GM12878 (cell line): ENCODE measurements around the gene ITPKB. TPM values are rescaled to one million over a fixed set of nuclear protein-coding genes. Genes with fewer than 3 reads are reported as not detected.

Source experiments
- BHLHE40 ChIP-seq, 2 experiments: fragments of 450-650 bp in 1 of 2; IDR thresholded peaks; 2 replicates each; pipeline ENCODE4 v1.6.1; 2011 to 2017; ENCODE audit warnings: low read depth in 2 of 2, borderline replicate concordance in 1 of 2, improper control_type of control experiment in 1 of 2, low read length in 1 of 2, mild to moderate bottlenecking in 1 of 2
- BRCA1 ChIP-seq: IDR thresholded peaks from 2 replicates; pipeline ENCODE4 v1.6.1; 2011; ENCODE audit warnings: low read depth, low read length, improper control_type of control experiment
- CBFB ChIP-seq: IDR thresholded peaks from 2 replicates; pipeline ENCODE4 v1.6.1; 2016; ENCODE audit warnings: antibody characterized with exemption, low read depth
- CEBPB ChIP-seq, 2 experiments: fragments of 150-350 bp in 1 of 2; IDR thresholded peaks; 2 replicates each; pipeline ENCODE4 v1.6.1; 2012 to 2014; ENCODE audit warnings: low read depth in 2 of 2, low read length in 2 of 2, borderline replicate concordance in 1 of 2, inconsistent platforms in 1 of 2
- EED ChIP-seq: sonication (generic); IDR thresholded peaks from 2 replicates; pipeline ENCODE4 v1.6.1; 2016; ENCODE audit warnings: antibody characterized with exemption, low read depth
- GABPA ChIP-seq: IDR thresholded peaks from 2 replicates; pipeline ENCODE4 v1.6.1; 2014; ENCODE audit warnings: antibody characterized with exemption, low read depth, mild to moderate bottlenecking, inconsistent platforms
- HDAC2 ChIP-seq: fragments of 200-600 bp; sonication (generic); IDR thresholded peaks from 2 replicates; pipeline ENCODE4 v1.6.1; 2017
- IKZF2 ChIP-seq, 2 experiments: fragments of 450-650 bp; IDR thresholded peaks; 2 replicates each; pipeline ENCODE4 v1.6.1; 2017; ENCODE audit warnings: mild to moderate bottlenecking in 2 of 2, moderate library complexity in 2 of 2
- JUND ChIP-seq: IDR thresholded peaks from 2 replicates; pipeline ENCODE4 v1.6.1; 2012; ENCODE audit warnings: low read depth, mild to moderate bottlenecking, low read length, improper control_type of control experiment, moderate library complexity
- NFYB ChIP-seq: IDR thresholded peaks from 2 replicates; pipeline ENCODE4 v1.6.1; 2011; ENCODE audit warnings: low read depth, mild to moderate bottlenecking, low read length, improper control_type of control experiment, moderate library complexity; ENCODE audit not compliant: insufficient read depth
- NKRF ChIP-seq: fragments of 450-650 bp; conservative IDR thresholded peaks from 2 replicates; pipeline ENCODE4 v1.6.1; 2017; ENCODE audit warnings: mild to moderate bottlenecking, moderate library complexity
- NR2F1 ChIP-seq: fragments of 450-650 bp; conservative IDR thresholded peaks from 2 replicates; pipeline ENCODE4 v1.6.1; 2017; ENCODE audit warnings: mild to moderate bottlenecking
- PAX8 ChIP-seq: fragments of 450-650 bp; IDR thresholded peaks from 2 replicates; pipeline ENCODE4 v1.6.1; 2017; ENCODE audit warnings: mild to moderate bottlenecking, moderate library complexity
- PKNOX1 ChIP-seq: fragments of 450-650 bp; IDR thresholded peaks from 2 replicates; pipeline ENCODE4 v1.6.1; 2016; ENCODE audit warnings: mild to moderate bottlenecking
- RAD21 ChIP-seq: IDR thresholded peaks from 2 replicates; pipeline ENCODE4 v1.6.1; 2011; ENCODE audit warnings: mild to moderate bottlenecking, low read depth, low read length, moderate library complexity; ENCODE audit not compliant: insufficient read depth
- RUNX3 ChIP-seq: IDR thresholded peaks from 2 replicates; pipeline ENCODE4 v1.6.1; 2012; ENCODE audit warnings: low read length, inconsistent platforms
- SIN3A ChIP-seq: IDR thresholded peaks from 2 replicates; pipeline ENCODE4 v1.6.1; 2012; ENCODE audit warnings: low read depth, low read length, improper control_type of control experiment
- SMARCA5 ChIP-seq: fragments of 450-650 bp; IDR thresholded peaks from 2 replicates; pipeline ENCODE4 v1.6.1; 2017; ENCODE audit warnings: mild to moderate bottlenecking
- SP1 ChIP-seq: IDR thresholded peaks from one replicate; pipeline ENCODE4 v1.6.1; 2011; ENCODE audit warnings: low read depth, low read length
- STAT1 ChIP-seq: fragments of 450-650 bp; conservative IDR thresholded peaks from 2 replicates; pipeline ENCODE4 v1.6.1; 2014; ENCODE audit warnings: antibody characterized with exemption, mild to moderate bottlenecking
- SUZ12 ChIP-seq: fragments of 200-600 bp; sonication (generic); IDR thresholded peaks from one replicate; pipeline ENCODE4 v1.6.1; 2018; ENCODE audit warnings: antibody characterized with exemption, mild to moderate bottlenecking; ENCODE audit not compliant: unreplicated experiment
- ZBTB11 ChIP-seq: fragments of 450-650 bp; formaldehyde crosslinking; IDR thresholded peaks from 2 replicates; pipeline ENCODE4 v1.5.0; 2022; ENCODE audit warnings: mild to moderate bottlenecking, missing genetic modification characterization
- ZNF217 ChIP-seq: fragments of 450-650 bp; IDR thresholded peaks from 2 replicates; pipeline ENCODE4 v1.6.1; 2017; ENCODE audit warnings: antibody characterized with exemption, mild to moderate bottlenecking
- ZZZ3 ChIP-seq: IDR thresholded peaks from 2 replicates; pipeline ENCODE4 v1.6.1; 2011; ENCODE audit warnings: low read depth; ENCODE audit not compliant: control insufficient read depth, insufficient read length
- polyA plus RNA-seq, 11 experiments: library from polyadenylated mRNA; depleted of rRNA in 4 of 11; unstranded in 6 of 11; stranded (reverse) in 5 of 11; fragments of >200 nt; fragmentation: Nextera tagmentation in 4 of 11; fragmentation: Illumina TruSeq in 1 of 11; extraction: Ambion mirVana in 4 of 11; extraction: Trizol in 1 of 11; gene quantifications; 1 replicate in 1 of 11; 2 replicates in 10 of 11; pipeline versions ENCODE4 v1.2.1 to v1.2.3, GENCODE V29; 2011 to 2016; ENCODE audit warnings: inconsistent platforms in 2 of 11, missing spikeins in 2 of 11, low read depth in 1 of 11
- total RNA-seq, 4 experiments: library from RNA; depleted of rRNA in 3 of 4; stranded (reverse); fragments of >200 nt in 3 of 4; fragmentation: Illumina TruSeq in 1 of 4; extraction: Trizol in 1 of 4; gene quantifications; 2 replicates each; pipeline versions ENCODE4 v1.2.1 to v1.2.3, GENCODE V29; 2013 to 2021
- TF ChIP-seq, protein P1 (sequence below): fragments of 450-650 bp; IDR thresholded peaks from 2 replicates; pipeline ENCODE4 v1.6.1; 2017; ENCODE audit warnings: borderline replicate concordance

Gene ITPKB
- total and polyA plus RNA-seq, 10 of the 15 experiments (the other 5 are each of a cell fraction or from before 2014, with no cell fraction given) = 1.3 to 38.7 (median 12.9) TPM

DNA sequence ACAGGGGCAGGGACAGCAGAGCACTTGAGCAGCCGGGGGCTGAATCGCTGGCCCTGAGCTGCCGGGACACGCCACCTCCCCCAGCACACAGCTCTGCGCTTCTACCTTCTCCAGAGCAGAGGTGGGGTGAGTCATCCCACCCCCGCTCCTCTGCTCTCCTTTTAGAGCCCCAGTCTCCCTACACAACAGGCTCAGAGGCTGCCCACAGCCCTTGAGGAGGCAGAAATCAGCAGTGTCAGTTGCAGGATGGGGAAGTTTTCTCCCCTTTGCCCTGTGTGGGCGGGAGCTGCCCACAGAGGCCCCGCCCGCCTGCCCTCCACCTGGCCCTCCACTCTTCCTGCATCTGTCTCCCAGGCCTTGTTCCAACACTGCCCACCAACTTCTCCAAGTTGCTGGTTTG lies 95.9 kb downstream of the ITPKB start (continued):
- TF ChIP-seq ZBTB11 (CRISPR knock-in tag) = no peak
- no peak for TF ChIP-seq SIN3A
- no peak for TF ChIP-seq ZZZ3
- no peak for TF ChIP-seq SUZ12
- peak; percentile 86 for TF ChIP-seq EED
- TF ChIP-seq PKNOX1 = no peak
- no peak for TF ChIP-seq SMARCA5
- TF ChIP-seq STAT1 = no peak
- TF ChIP-seq RAD21 = 0 out of 2 replicates have a peak, but pooled peaks have one; percentile 22
- TF ChIP-seq CEBPB (IDR thresholded peaks at IDR 0.05; ENCODE audit: borderline replicate concordance in 1 of 2, low read depth in 2 of 2, low read length in 2 of 2) = no peak
- no peak for TF ChIP-seq BRCA1
- TF ChIP-seq, protein P1, sequence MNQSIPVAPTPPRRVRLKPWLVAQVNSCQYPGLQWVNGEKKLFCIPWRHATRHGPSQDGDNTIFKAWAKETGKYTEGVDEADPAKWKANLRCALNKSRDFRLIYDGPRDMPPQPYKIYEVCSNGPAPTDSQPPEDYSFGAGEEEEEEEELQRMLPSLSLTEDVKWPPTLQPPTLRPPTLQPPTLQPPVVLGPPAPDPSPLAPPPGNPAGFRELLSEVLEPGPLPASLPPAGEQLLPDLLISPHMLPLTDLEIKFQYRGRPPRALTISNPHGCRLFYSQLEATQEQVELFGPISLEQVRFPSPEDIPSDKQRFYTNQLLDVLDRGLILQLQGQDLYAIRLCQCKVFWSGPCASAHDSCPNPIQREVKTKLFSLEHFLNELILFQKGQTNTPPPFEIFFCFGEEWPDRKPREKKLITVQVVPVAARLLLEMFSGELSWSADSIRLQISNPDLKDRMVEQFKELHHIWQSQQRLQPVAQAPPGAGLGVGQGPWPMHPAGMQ = no peak
- TF ChIP-seq RUNX3 = peak; percentile 54
- no peak for TF ChIP-seq CBFB
- peak; percentile 24; the same call in 1 of the 2 replicates for TF ChIP-seq JUND
- no peak for TF ChIP-seq HDAC2
- no peak for TF ChIP-seq PAX8
- peak; percentile 47 to 64; a peak in 3 of 4 replicates for TF ChIP-seq IKZF2 (IDR thresholded peaks at IDR 0.05)
- no peak for TF ChIP-seq ZNF217
- TF ChIP-seq BHLHE40 (IDR thresholded peaks at IDR 0.05; ENCODE audit: borderline replicate concordance in 1 of 2, low read depth in 2 of 2, low read length in 1 of 2) = peak; percentile 18 to 50; a peak in 3 of 4 replicates
- TF ChIP-seq NFYB = no peak
- no peak for TF ChIP-seq GABPA
- peak; percentile 90 for TF ChIP-seq NR2F1
- TF ChIP-seq NKRF = 0 out of 2 replicates have a peak, but pooled peaks have one; percentile 5
- no peak for TF ChIP-seq SP1
